OCI-LY1 (cell line): ENCODE results near the gene PRXL2A.
A peak's percentile ranks its signal among the peaks of the same experiment; 100 is the strongest.

Experiments used
- H2AFZ ChIP-seq: fragments of 200-600 bp; sonication (generic), shearing (Covaris generic); 2 replicates; pipeline ENCODE4 v1.6.0; 2014; ENCODE audit warnings: antibody characterized with exemption, mild to moderate bottlenecking, low read length
- H3F3A ChIP-seq: fragments of 200-600 bp; sonication (generic), shearing (Covaris generic); 2 replicates; pipeline ENCODE4 v1.6.0; 2014; ENCODE audit warnings: mild to moderate bottlenecking, antibody characterized with exemption, low read length, moderate library complexity; ENCODE audit not compliant: insufficient read depth
- H3K27ac ChIP-seq: fragments of 200-600 bp; sonication (generic); 2 replicates; pipeline ENCODE4 v1.5.1; 2014; ENCODE audit warnings: low read length, mixed run types, mild to moderate bottlenecking, low read depth; ENCODE audit not compliant: poor library complexity, severe bottlenecking
- H3K27me3 ChIP-seq: fragments of 200-600 bp; sonication (generic); 2 replicates; pipeline ENCODE4 v1.6.0; 2014; ENCODE audit warnings: antibody characterized with exemption, mild to moderate bottlenecking, low read length, moderate library complexity; ENCODE audit not compliant: insufficient read depth
- H3K36me3 ChIP-seq: fragments of 200-600 bp; sonication (generic); 2 replicates; pipeline ENCODE4 v1.6.1; 2014; ENCODE audit warnings: mild to moderate bottlenecking, antibody characterized with exemption, low read length, moderate library complexity, mixed read lengths; ENCODE audit not compliant: insufficient read depth
- H3K4me1 ChIP-seq: fragments of 200-600 bp; sonication (generic); 2 replicates; pipeline ENCODE4 v1.5.1; 2014; ENCODE audit warnings: mild to moderate bottlenecking, low read length, moderate library complexity; ENCODE audit not compliant: insufficient read depth, severe bottlenecking
- H3K4me2 ChIP-seq: fragments of 200-600 bp; sonication (generic), shearing (Covaris generic); 2 replicates; pipeline ENCODE4 v1.6.1; 2014; ENCODE audit warnings: low read length
- H3K4me3 ChIP-seq: fragments of 200-600 bp; sonication (generic); 2 replicates; pipeline ENCODE4 v1.5.1; 2014; ENCODE audit warnings: low read length, low read depth, mild to moderate bottlenecking, mixed read lengths; ENCODE audit not compliant: poor library complexity, severe bottlenecking
- H3K79me2 ChIP-seq: fragments of 200-600 bp; shearing (Covaris generic); 2 replicates; pipeline ENCODE4 v1.6.1; 2016; ENCODE audit warnings: mixed run types, low read length, mixed read lengths; ENCODE audit not compliant: insufficient read depth
- H3K9ac ChIP-seq: fragments of 200-600 bp; sonication (generic), shearing (Covaris generic); 2 replicates; pipeline ENCODE4 v1.6.1; 2014; ENCODE audit warnings: mild to moderate bottlenecking, low read length, mixed read lengths
- H3K9me2 ChIP-seq: fragments of 200-600 bp; sonication (generic), shearing (Covaris generic); 2 replicates; pipeline ENCODE4 v1.6.1; 2014; ENCODE audit warnings: low read depth, mild to moderate bottlenecking, low read length, mixed read lengths
- H3K9me3 ChIP-seq: fragments of 200-600 bp; shearing (Covaris generic); 2 replicates; pipeline ENCODE4 v1.6.1; 2014; ENCODE audit warnings: low read length, mixed read lengths
- H4K20me1 ChIP-seq: fragments of 200-600 bp; sonication (generic), shearing (Covaris generic); 2 replicates; pipeline ENCODE4 v1.6.0; 2016; ENCODE audit warnings: mild to moderate bottlenecking, low read length; ENCODE audit not compliant: insufficient read depth
- EZH2 ChIP-seq: fragments of 200-600 bp; sonication (generic), shearing (Covaris generic); IDR thresholded peaks from 2 replicates; pipeline ENCODE4 v1.8.0; 2017; ENCODE audit warnings: borderline replicate concordance, mixed run types, mild to moderate bottlenecking, antibody characterized with exemption, low read length, moderate library complexity, mixed read lengths
- TF ChIP-seq, protein P1 (sequence below): fragments of 200-600 bp; sonication (generic), shearing (Covaris generic); IDR thresholded peaks from 2 replicates; pipeline ENCODE4 v1.5.1; 2017; ENCODE audit warnings: mild to moderate bottlenecking, antibody characterized with exemption, low read length, moderate library complexity, mixed read lengths

The PRXL2A gene

GRCh38 chr10:80441831-80442230, 33.5 kb downstream of the PRXL2A start:
- no peaks in the 10 kb centered on the region for H3K27me3 ChIP-seq
- no peaks in the 10 kb centered on the region for H3K36me3 ChIP-seq
- H3K79me2 ChIP-seq = no peaks in the 10 kb centered on the region
- no peaks in the 10 kb centered on the region for H3K9me2 ChIP-seq
- H3K4me2 ChIP-seq = no peak overlapping the region
- H3K27ac ChIP-seq = no peak overlapping the region
- TF ChIP-seq, protein P1, sequence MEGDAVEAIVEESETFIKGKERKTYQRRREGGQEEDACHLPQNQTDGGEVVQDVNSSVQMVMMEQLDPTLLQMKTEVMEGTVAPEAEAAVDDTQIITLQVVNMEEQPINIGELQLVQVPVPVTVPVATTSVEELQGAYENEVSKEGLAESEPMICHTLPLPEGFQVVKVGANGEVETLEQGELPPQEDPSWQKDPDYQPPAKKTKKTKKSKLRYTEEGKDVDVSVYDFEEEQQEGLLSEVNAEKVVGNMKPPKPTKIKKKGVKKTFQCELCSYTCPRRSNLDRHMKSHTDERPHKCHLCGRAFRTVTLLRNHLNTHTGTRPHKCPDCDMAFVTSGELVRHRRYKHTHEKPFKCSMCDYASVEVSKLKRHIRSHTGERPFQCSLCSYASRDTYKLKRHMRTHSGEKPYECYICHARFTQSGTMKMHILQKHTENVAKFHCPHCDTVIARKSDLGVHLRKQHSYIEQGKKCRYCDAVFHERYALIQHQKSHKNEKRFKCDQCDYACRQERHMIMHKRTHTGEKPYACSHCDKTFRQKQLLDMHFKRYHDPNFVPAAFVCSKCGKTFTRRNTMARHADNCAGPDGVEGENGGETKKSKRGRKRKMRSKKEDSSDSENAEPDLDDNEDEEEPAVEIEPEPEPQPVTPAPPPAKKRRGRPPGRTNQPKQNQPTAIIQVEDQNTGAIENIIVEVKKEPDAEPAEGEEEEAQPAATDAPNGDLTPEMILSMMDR = no peak
- TF ChIP-seq EZH2 = no peak
- H2AFZ ChIP-seq = no peak overlapping the region
- H3K4me3 ChIP-seq = no peak overlapping the region
- H4K20me1 ChIP-seq = no peaks in the 10 kb centered on the region
- no peaks in the 10 kb centered on the region for H3K9me3 ChIP-seq
- H3K4me1 ChIP-seq = no peaks in the 10 kb centered on the region
- no peaks in the 10 kb centered on the region for H3F3A ChIP-seq
- no peak overlapping the region for H3K9ac ChIP-seq

GRCh38 chr10:80442879-80443278, 34.5 kb downstream of the PRXL2A start:
- Histone ChIP-seq H3K79me2 (no peaks in the 10 kb centered on the region), H2AFZ (no peak overlapping the region), H3K27me3 (no peaks in the 10 kb centered on the region), H3K36me3 (no peaks in the 10 kb centered on the region), H3K4me2 (no peak overlapping the region), H3K4me1 (no peaks in the 10 kb centered on the region), H4K20me1 (no peaks in the 10 kb centered on the region), H3K9ac (no peak overlapping the region), H3F3A (no peaks in the 10 kb centered on the region), H3K27ac (no peak overlapping the region), H3K4me3 (no peak overlapping the region), H3K9me2 (no peaks in the 10 kb centered on the region), H3K9me3 (no peaks in the 10 kb centered on the region)
- TF ChIP-seq, protein P1 = no peak
- no peak for TF ChIP-seq EZH2

DNA sequence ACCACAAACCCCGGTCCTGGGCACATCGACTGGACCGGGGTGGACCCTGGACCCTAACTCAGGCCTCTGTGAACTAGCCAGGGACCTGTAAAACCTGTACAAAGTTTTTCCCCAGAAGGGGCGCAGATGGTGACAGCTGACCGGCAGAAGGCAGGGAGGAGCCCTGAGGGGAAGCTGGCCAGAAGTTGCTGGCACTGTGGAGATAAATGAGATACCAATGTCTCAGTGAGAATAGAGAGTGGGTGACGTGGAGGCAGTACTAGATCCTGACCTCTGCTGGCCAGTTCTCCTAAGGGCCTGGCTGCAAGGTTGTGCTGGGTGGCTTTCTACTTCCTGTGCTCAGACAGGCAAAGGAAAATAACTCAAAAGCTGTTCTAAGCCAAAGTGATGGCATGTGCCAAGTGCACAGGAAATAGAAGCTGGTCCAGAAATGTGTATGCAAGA, 35.2 kb downstream of the PRXL2A start:
- TF ChIP-seq, protein P1 = peak; percentile 34; the same call in 1 of the 2 replicates
- no peak for TF ChIP-seq EZH2
- Histone ChIP-seq H3K9ac (no peak overlapping the region), H3K27me3 (no peaks in the 10 kb centered on the region), H3K27ac (no peak overlapping the region), H3K4me2 (no peak overlapping the region), H3F3A (no peaks in the 10 kb centered on the region), H4K20me1 (no peaks in the 10 kb centered on the region), H3K9me3 (no peaks in the 10 kb centered on the region), H3K36me3 (no peaks in the 10 kb centered on the region), H3K4me3 (no peak overlapping the region), H3K79me2 (no peaks in the 10 kb centered on the region), H3K9me2 (no peaks in the 10 kb centered on the region), H2AFZ (no peak overlapping the region), H3K4me1 (no peaks in the 10 kb centered on the region)
